ENCODE measurements around the gene PIP4K2B.
"Not testable (repeated sequence)": the region's sequence is repeated elsewhere in the genome, so short reads cannot be mapped to it uniquely, and the experiment has no call there.

Gene PIP4K2B

GRCh38 chr17:38789185-38789584, 10.2 kb downstream of the PIP4K2B start:
- Histone ChIP-seq H3K4me3 (no peak overlapping the region), H3K9ac (ENCODE audit: insufficient read length) (no peak overlapping the region), H3K9me3 (ENCODE audit: low read depth, low read length) (no peaks in the 10 kb centered on the region), H3K36me3 (ENCODE audit: insufficient read depth, low read length) (peaks cover 33% of the 10 kb centered on the region), H3K27ac (no peak overlapping the region)
- DNase-seq (ENCODE audit: low read depth, low spot score): no peak
- TF ChIP-seq FOXP2 (optimal IDR thresholded peaks at IDR 0.05; ENCODE audit: control extremely low read depth, extremely low read length, insufficient read depth): no peak
- TF ChIP-seq EZH2 (IDR thresholded peaks at IDR 0.05): no peak
- no peak for TF ChIP-seq POLR2AphosphoS5 (IDR thresholded peaks at IDR 0.05; ENCODE audit: borderline replicate concordance, low read depth, low read length)

GRCh38 chr17:38787999-38788398, 11.4 kb downstream of the PIP4K2B start:
- DNase-seq (ENCODE audit: low read depth, low spot score); H3K9me3 ChIP-seq (ENCODE audit: low read depth, low read length); H3K4me3 ChIP-seq; H3K9ac ChIP-seq (ENCODE audit: insufficient read length); H3K27ac ChIP-seq: not testable (repeated sequence)
- H3K36me3 ChIP-seq (ENCODE audit: insufficient read depth, low read length): peaks cover 35% of the 10 kb centered on the region; the same call in 1 of the 2 replicates

- H3K36me3 ChIP-seq (ENCODE audit: insufficient read depth, low read length): peaks cover 46% of the 10 kb centered on the region
- no peak for DNase-seq (ENCODE audit: low read depth, low spot score)
- H3K27ac ChIP-seq: no peak overlapping the region
- TF ChIP-seq POLR2AphosphoS5 (IDR thresholded peaks at IDR 0.05; ENCODE audit: borderline replicate concordance, low read depth, low read length): no peak
- no peak overlapping the region for H3K4me3 ChIP-seq
- no peaks in the 10 kb centered on the region for H3K9me3 ChIP-seq (ENCODE audit: low read depth, low read length)
- no peak overlapping the region for H3K9ac ChIP-seq (ENCODE audit: insufficient read length)
Observed at GRCh38 chr17:38786372-38786771, 13.0 kb downstream of the PIP4K2B start.

- Histone ChIP-seq H3K9me3 (ENCODE audit: low read depth, low read length) (no peaks in the 10 kb centered on the region), H3K36me3 (ENCODE audit: insufficient read depth, low read length) (peaks cover 77% of the 10 kb centered on the region), H3K4me3 (no peak overlapping the region), H3K9ac (ENCODE audit: insufficient read length) (no peak overlapping the region), H3K27ac (no peak overlapping the region)
- no peak for TF ChIP-seq EZH2 (IDR thresholded peaks at IDR 0.05)
- no peak for TF ChIP-seq POLR2AphosphoS5 (IDR thresholded peaks at IDR 0.05; ENCODE audit: borderline replicate concordance, low read depth, low read length)
- TF ChIP-seq FOXP2 (optimal IDR thresholded peaks at IDR 0.05; ENCODE audit: control extremely low read depth, extremely low read length, insufficient read depth): no peak
- DNase-seq (ENCODE audit: low read depth, low spot score): no peak
Observed at GRCh38 chr17:38783227-38783626, 16.1 kb downstream of the PIP4K2B start.

GRCh38 chr17:38779965-38780752, 19.2 kb downstream of the PIP4K2B start:
- Histone ChIP-seq H3K9me3 (ENCODE audit: low read depth, low read length) (no peaks in the 10 kb centered on the region), H3K36me3 (ENCODE audit: insufficient read depth, low read length) (peaks cover 89% of the 10 kb centered on the region), H3K27ac (no peak overlapping the region), H3K9ac (ENCODE audit: insufficient read length) (no peak overlapping the region), H3K4me3 (no peak overlapping the region)
- no peak for TF ChIP-seq FOXP2 (optimal IDR thresholded peaks at IDR 0.05; ENCODE audit: control extremely low read depth, extremely low read length, insufficient read depth)
- TF ChIP-seq EZH2 (IDR thresholded peaks at IDR 0.05): no peak
- TF ChIP-seq POLR2AphosphoS5 (IDR thresholded peaks at IDR 0.05; ENCODE audit: borderline replicate concordance, low read depth, low read length): no peak
- no peak for DNase-seq (ENCODE audit: low read depth, low spot score)

- Histone ChIP-seq H3K9me3 (ENCODE audit: low read depth, low read length) (no peaks in the 10 kb centered on the region), H3K4me3 (no peak overlapping the region), H3K9ac (ENCODE audit: insufficient read length) (no peak overlapping the region), H3K36me3 (ENCODE audit: insufficient read depth, low read length) (peaks cover 87% of the 10 kb centered on the region), H3K27ac (no peak overlapping the region)
- DNase-seq (ENCODE audit: low read depth, low spot score): no peak
- no peak for TF ChIP-seq EZH2 (IDR thresholded peaks at IDR 0.05)
Observed at GRCh38 chr17:38777641-38778250, 21.6 kb downstream of the PIP4K2B start.

GRCh38 chr17:38773258-38773657, 26.1 kb downstream of the PIP4K2B start:
- DNase-seq (ENCODE audit: low read depth, low spot score): no peak
- Histone ChIP-seq H3K9ac (ENCODE audit: insufficient read length) (no peak overlapping the region), H3K9me3 (ENCODE audit: low read depth, low read length) (no peaks in the 10 kb centered on the region), H3K36me3 (ENCODE audit: insufficient read depth, low read length) (peaks cover 77% of the 10 kb centered on the region), H3K27ac (no peak overlapping the region), H3K4me3 (no peak overlapping the region)
- TF ChIP-seq FOXP2 (optimal IDR thresholded peaks at IDR 0.05; ENCODE audit: control extremely low read depth, extremely low read length, insufficient read depth) (no peak), EZH2 (IDR thresholded peaks at IDR 0.05) (no peak)

- Histone ChIP-seq H3K9ac (ENCODE audit: insufficient read length) (no peak overlapping the region), H3K9me3 (ENCODE audit: low read depth, low read length) (no peaks in the 10 kb centered on the region), H3K4me3 (no peak overlapping the region), H3K36me3 (ENCODE audit: insufficient read depth, low read length) (peaks cover 77% of the 10 kb centered on the region), H3K27ac (0 out of 2 replicates have a peak overlapping the region, but pooled peaks have one; percentile 10)
- TF ChIP-seq FOXP2 (optimal IDR thresholded peaks at IDR 0.05; ENCODE audit: control extremely low read depth, extremely low read length, insufficient read depth) (no peak), POLR2AphosphoS5 (IDR thresholded peaks at IDR 0.05; ENCODE audit: borderline replicate concordance, low read depth, low read length) (no peak), EZH2 (IDR thresholded peaks at IDR 0.05) (no peak)
- DNase-seq (ENCODE audit: low read depth, low spot score): no peak
Observed at GRCh38 chr17:38768417-38768816, 30.9 kb downstream of the PIP4K2B start.

GRCh38 chr17:38766341-38766740, 33.0 kb downstream of the PIP4K2B start:
- TF ChIP-seq EZH2 (IDR thresholded peaks at IDR 0.05) (no peak), FOXP2 (optimal IDR thresholded peaks at IDR 0.05; ENCODE audit: control extremely low read depth, extremely low read length, insufficient read depth) (no peak), POLR2AphosphoS5 (IDR thresholded peaks at IDR 0.05; ENCODE audit: borderline replicate concordance, low read depth, low read length) (no peak)
- no peak for DNase-seq (ENCODE audit: low read depth, low spot score)

More at GRCh38 chr17:38766341-38766740, 33.0 kb downstream of the PIP4K2B start:
- H3K9me3 ChIP-seq (ENCODE audit: low read depth, low read length): no peaks in the 10 kb centered on the region
- peaks cover 80% of the 10 kb centered on the region for H3K36me3 ChIP-seq (ENCODE audit: insufficient read depth, low read length)
- no peak overlapping the region for H3K27ac ChIP-seq
- H3K4me3 ChIP-seq: no peak overlapping the region
- H3K9ac ChIP-seq (ENCODE audit: insufficient read length): no peak overlapping the region

Data from SK-N-MC (cell line).